Right lobe of liver (tissue), 4 donors: ENCODE results near the gene ERC2.

Experiments used
- POLR2A ChIP-seq: fragments of 450-650 bp; IDR thresholded peaks from one replicate; pipeline ENCODE4 v1.6.1; 2017; ENCODE audit warnings: antibody characterized with exemption, mild to moderate bottlenecking
- TF ChIP-seq, protein P1 (sequence below), 4 donors: fragments of 200-600 bp in 3 of 4; fragments of 450-650 bp in 1 of 4; IDR thresholded peaks; one replicate each; pipeline versions ENCODE4 v1.5.1 to v1.8.0; 2016 to 2022; ENCODE audit warnings: antibody characterized with exemption in 4 of 4, mild to moderate bottlenecking in 2 of 4
- donor health status: DM: no; HTN: no; CAD: no.
- donor health status: DM: no; HTN: no; CAD: no.
- donor health status: DM: no; HTN: yes; CAD: no.

GRCh38 chr3:55895897-55896566, 572.2 kb downstream of the ERC2 start:
- TF ChIP-seq, protein P1, sequence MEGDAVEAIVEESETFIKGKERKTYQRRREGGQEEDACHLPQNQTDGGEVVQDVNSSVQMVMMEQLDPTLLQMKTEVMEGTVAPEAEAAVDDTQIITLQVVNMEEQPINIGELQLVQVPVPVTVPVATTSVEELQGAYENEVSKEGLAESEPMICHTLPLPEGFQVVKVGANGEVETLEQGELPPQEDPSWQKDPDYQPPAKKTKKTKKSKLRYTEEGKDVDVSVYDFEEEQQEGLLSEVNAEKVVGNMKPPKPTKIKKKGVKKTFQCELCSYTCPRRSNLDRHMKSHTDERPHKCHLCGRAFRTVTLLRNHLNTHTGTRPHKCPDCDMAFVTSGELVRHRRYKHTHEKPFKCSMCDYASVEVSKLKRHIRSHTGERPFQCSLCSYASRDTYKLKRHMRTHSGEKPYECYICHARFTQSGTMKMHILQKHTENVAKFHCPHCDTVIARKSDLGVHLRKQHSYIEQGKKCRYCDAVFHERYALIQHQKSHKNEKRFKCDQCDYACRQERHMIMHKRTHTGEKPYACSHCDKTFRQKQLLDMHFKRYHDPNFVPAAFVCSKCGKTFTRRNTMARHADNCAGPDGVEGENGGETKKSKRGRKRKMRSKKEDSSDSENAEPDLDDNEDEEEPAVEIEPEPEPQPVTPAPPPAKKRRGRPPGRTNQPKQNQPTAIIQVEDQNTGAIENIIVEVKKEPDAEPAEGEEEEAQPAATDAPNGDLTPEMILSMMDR (IDR thresholded peaks at IDR 0.05): no peak
- no peak for TF ChIP-seq POLR2A
